ENCODE data around the gene PARD3.

DNA sequence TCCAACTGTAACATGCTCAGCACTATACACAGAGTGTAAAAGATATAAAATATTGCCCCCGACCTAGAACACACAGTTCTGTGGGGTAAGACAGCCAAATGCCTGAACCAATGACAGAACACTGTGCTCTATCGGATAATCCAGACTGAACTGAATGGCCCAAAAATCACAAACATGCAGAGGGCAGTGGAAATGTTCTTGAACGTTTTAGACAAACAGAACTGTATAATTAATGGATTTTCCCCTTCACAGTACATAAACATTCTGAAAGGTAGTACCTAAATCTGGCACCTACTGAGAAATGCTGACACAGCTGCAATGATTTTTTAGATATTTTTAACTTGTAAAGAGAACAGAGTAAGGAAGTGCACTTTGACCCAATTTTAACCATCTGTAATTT, 33.4 kb downstream of the PARD3 start:
- TF ChIP-seq, protein P1, sequence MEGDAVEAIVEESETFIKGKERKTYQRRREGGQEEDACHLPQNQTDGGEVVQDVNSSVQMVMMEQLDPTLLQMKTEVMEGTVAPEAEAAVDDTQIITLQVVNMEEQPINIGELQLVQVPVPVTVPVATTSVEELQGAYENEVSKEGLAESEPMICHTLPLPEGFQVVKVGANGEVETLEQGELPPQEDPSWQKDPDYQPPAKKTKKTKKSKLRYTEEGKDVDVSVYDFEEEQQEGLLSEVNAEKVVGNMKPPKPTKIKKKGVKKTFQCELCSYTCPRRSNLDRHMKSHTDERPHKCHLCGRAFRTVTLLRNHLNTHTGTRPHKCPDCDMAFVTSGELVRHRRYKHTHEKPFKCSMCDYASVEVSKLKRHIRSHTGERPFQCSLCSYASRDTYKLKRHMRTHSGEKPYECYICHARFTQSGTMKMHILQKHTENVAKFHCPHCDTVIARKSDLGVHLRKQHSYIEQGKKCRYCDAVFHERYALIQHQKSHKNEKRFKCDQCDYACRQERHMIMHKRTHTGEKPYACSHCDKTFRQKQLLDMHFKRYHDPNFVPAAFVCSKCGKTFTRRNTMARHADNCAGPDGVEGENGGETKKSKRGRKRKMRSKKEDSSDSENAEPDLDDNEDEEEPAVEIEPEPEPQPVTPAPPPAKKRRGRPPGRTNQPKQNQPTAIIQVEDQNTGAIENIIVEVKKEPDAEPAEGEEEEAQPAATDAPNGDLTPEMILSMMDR (IDR thresholded peaks at IDR 0.05): no peak
- no peak for TF ChIP-seq EP300 (IDR thresholded peaks at IDR 0.05)
- TF ChIP-seq POLR2A (IDR thresholded peaks at IDR 0.05): no peak
